Small intestine (tissue), 7 donors: ENCODE data around the gene TMA7. TPM values are rescaled to one million over a fixed set of nuclear protein-coding genes. Genes with fewer than 3 reads are reported as not detected.

Source experiments
- DNase-seq, 2 donors: peaks; one replicate each; pipeline versions ENCODE4 v3.0.0 to v3.0.0-alpha.2; 2013
- FAIRE-seq: peaks from 2 replicates; lab custom pipeline; 2012; peaks lifted over from hg19 to GRCh38; lab: Jason Lieb, UNC
- H3K27ac ChIP-seq, 3 donors: one replicate each; pipeline ENCODE4 v1.5.1; 2013; ENCODE audit warnings: low read length in 2 of 3, mild to moderate bottlenecking in 2 of 3, control low read depth in 1 of 3, inconsistent platforms in 1 of 3, low read depth in 1 of 3, moderate library complexity in 1 of 3
- H3K27me3 ChIP-seq, 3 donors: one replicate each; pipeline ENCODE4 v1.6.1; 2013; ENCODE audit warnings: low read length in 3 of 3, inconsistent platforms in 1 of 3; ENCODE audit not compliant: control insufficient read depth in 3 of 3, insufficient read depth in 3 of 3
- H3K36me3 ChIP-seq, 3 donors: one replicate each; pipeline ENCODE4 v1.6.1; 2013; ENCODE audit warnings: low read length in 3 of 3, inconsistent platforms in 1 of 3, low read depth in 1 of 3, mild to moderate bottlenecking in 1 of 3, moderate library complexity in 1 of 3; ENCODE audit not compliant: control insufficient read depth in 3 of 3, insufficient read depth in 2 of 3
- H3K4me1 ChIP-seq, 3 donors: one replicate each; pipeline ENCODE4 v1.6.1; 2013; ENCODE audit warnings: low read length in 2 of 3, inconsistent platforms in 1 of 3, low read depth in 1 of 3, mild to moderate bottlenecking in 1 of 3, moderate library complexity in 1 of 3; ENCODE audit not compliant: control insufficient read depth in 3 of 3, insufficient read depth in 2 of 3
- H3K4me3 ChIP-seq, 3 donors: one replicate each; pipeline ENCODE4 v1.5.1; 2013; ENCODE audit warnings: low read length in 3 of 3, control low read depth in 1 of 3, inconsistent platforms in 1 of 3, low read depth in 1 of 3, mild to moderate bottlenecking in 1 of 3, moderate library complexity in 1 of 3
- H3K9me3 ChIP-seq, 2 donors: one replicate each; pipeline ENCODE4 v1.6.1; 2013; ENCODE audit warnings: low read depth in 1 of 2, low read length in 1 of 2; ENCODE audit not compliant: control insufficient read depth in 2 of 2, insufficient read depth in 1 of 2
- WGBS, 3 donors: extraction: QIAGEN DNeasy Blood & Tissue Kit; methylation state at CpG; one replicate each; pipeline ENCODE4 v1.1.7; 2013; 5-methylcytosine and 5-hydroxymethylcytosine counted together
- polyA plus RNA-seq, 4 donors: library from polyadenylated mRNA; stranded (reverse) in 3 of 4; unstranded in 1 of 4; fragments of 200-250 nt in 3 of 4; fragments of 120-200 nt in 1 of 4; gene quantifications; one replicate each; pipeline versions ENCODE4 v1.2.1 to v1.2.3, GENCODE V29; 2013
- donor health status: healthy with polysubstance abuse.
- donor health status: control.
- donor health status: control.
- donor health status: Bipolar disorder and iron deficiency.
- donor health status: healthy.

TMA7 gene
- polyA plus RNA-seq, 4 donors = 292 to 744 (median 524) TPM

GRCh38 chr3:48428572-48429316 lies 11.3 kb upstream of the TMA7 start:
- DNase-seq (peak; percentile 85 to 88), FAIRE-seq (no peak)
- WGBS, 3 donors = 2 to 7% (median 3%) methylated on average over 39 to 60 of the region's 60 CpGs
- Histone ChIP-seq H3K9me3 (no peaks in the 10 kb centered on the region), H3K27me3 (no peaks in the 10 kb centered on the region), H3K27ac (peak overlapping the region; percentile 91 to 98 (median 93)), H3K4me1 (peaks cover 2 to 74% (median 10%) of the 10 kb centered on the region in 3 donors), H3K36me3 (peaks cover 0 to 53% (median 2%) of the 10 kb centered on the region in 3 donors), H3K4me3 (peak overlapping the region; percentile 61 to 76 (median 66))

DNA sequence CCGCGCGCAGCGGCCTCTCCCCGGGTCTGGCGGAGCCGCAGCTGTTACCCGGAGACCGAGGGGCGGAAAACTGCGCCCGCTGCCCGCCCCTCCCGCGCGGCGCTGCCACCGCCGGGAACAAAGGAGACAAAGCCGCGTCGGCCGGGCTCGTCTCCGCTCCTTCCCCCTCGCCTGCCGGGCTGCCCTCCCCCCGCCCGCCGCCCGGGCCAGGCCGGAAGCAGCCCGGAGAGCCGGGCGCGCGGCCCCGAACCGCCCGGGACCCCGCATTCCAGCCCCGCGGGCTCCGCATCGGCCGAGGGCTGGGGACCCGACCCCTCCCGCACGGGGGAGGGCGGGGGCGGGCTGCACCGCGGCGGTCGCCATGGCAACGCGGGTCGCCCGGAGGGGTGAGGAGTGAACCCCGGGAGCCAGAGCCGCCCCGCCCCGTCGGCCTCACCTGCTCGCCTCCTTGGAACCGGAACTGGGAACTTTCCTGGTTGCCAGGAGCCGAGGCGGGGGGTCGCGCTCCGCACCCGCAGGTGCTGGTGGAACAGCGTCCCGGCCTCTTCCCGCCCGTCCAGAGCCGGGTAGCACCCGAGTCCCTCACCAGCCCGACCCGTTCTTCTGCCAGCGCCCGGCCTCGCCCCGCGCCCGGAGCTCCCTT lies 10.6 kb upstream of the TMA7 start:
- Histone ChIP-seq H3K27ac (peak overlapping the region; percentile 91 to 98 (median 93)), H3K27me3 (no peaks in the 10 kb centered on the region), H3K4me3 (peak overlapping the region; percentile 66 to 76 (median 74)), H3K4me1 (peaks cover 5 to 79% (median 10%) of the 10 kb centered on the region in 3 donors), H3K36me3 (peaks cover 0 to 46% (median 2%) of the 10 kb centered on the region in 3 donors), H3K9me3 (no peaks in the 10 kb centered on the region)
- FAIRE-seq (no peak), DNase-seq (peak; percentile 73 to 91)
- WGBS, 3 donors = 1% methylated on average over 34 to 86 of the region's 86 CpGs

GRCh38 chr3:48429960-48430707 lies 9.9 kb upstream of the TMA7 start, which contains the start of gene PLXNB1:
Gene PLXNB1 (minus strand): TSS chr3:48430086. CDS start chr3:48424611, 5,475 bp downstream.
- H3K27ac ChIP-seq = peak within 1 kb of the TSS; percentile 91 to 98 (median 93)
- no peak for FAIRE-seq

GRCh38 chr3:48430708-48431101 lies 9.4 kb upstream of the TMA7 start:
- Histone ChIP-seq H3K4me3 (no peak overlapping the region), H3K27me3 (no peaks in the 10 kb centered on the region), H3K36me3 (peaks cover 0 to 44% (median 2%) of the 10 kb centered on the region in 3 donors), H3K9me3 (no peaks in the 10 kb centered on the region), H3K4me1 (peaks cover 6 to 80% (median 9%) of the 10 kb centered on the region in 3 donors), H3K27ac (peak overlapping the region in 2 of 3 donors; percentile 91 to 98)
- 11 to 58% (median 26%) methylated on average over 1 of the region's 1 CpG for WGBS, 3 donors
- DNase-seq = no peak
- no peak for FAIRE-seq

More at GRCh38 chr3:48429960-48430707, 9.9 kb upstream of the TMA7 start, which contains the start of gene PLXNB1:
- peaks cover 0 to 46% (median 2%) of the 10 kb centered on the region in 3 donors for H3K36me3 ChIP-seq
- peak within 1 kb of the TSS; percentile 66 to 76 (median 74) for H3K4me3 ChIP-seq
- no peaks in the 10 kb centered on the region for H3K27me3 ChIP-seq
- DNase-seq = peak; percentile 83 to 97
- peaks cover 6 to 80% (median 10%) of the 10 kb centered on the region in 3 donors for H3K4me1 ChIP-seq
- H3K9me3 ChIP-seq = no peaks in the 10 kb centered on the region
- 8 to 18% (median 18%) methylated on average over 12 to 15 of the region's 15 CpGs for WGBS, 3 donors

GRCh38 chr3:48431224-48432029 lies 8.6 kb upstream of the TMA7 start:
- WGBS, 3 donors = 82 to 90% (median 88%) methylated on average over 8 of the region's 8 CpGs
- Histone ChIP-seq H3K27me3 (no peaks in the 10 kb centered on the region), H3K36me3 (peaks cover 0 to 39% (median 2%) of the 10 kb centered on the region in 3 donors), H3K27ac (peak overlapping the region in 2 of 3 donors; percentile 17 to 98), H3K4me1 (peaks cover 6 to 75% (median 6%) of the 10 kb centered on the region in 3 donors), H3K9me3 (no peaks in the 10 kb centered on the region), H3K4me3 (no peak overlapping the region)
- FAIRE-seq = no peak
- DNase-seq = peak in 1 of 2 donors; percentile 40

DNA sequence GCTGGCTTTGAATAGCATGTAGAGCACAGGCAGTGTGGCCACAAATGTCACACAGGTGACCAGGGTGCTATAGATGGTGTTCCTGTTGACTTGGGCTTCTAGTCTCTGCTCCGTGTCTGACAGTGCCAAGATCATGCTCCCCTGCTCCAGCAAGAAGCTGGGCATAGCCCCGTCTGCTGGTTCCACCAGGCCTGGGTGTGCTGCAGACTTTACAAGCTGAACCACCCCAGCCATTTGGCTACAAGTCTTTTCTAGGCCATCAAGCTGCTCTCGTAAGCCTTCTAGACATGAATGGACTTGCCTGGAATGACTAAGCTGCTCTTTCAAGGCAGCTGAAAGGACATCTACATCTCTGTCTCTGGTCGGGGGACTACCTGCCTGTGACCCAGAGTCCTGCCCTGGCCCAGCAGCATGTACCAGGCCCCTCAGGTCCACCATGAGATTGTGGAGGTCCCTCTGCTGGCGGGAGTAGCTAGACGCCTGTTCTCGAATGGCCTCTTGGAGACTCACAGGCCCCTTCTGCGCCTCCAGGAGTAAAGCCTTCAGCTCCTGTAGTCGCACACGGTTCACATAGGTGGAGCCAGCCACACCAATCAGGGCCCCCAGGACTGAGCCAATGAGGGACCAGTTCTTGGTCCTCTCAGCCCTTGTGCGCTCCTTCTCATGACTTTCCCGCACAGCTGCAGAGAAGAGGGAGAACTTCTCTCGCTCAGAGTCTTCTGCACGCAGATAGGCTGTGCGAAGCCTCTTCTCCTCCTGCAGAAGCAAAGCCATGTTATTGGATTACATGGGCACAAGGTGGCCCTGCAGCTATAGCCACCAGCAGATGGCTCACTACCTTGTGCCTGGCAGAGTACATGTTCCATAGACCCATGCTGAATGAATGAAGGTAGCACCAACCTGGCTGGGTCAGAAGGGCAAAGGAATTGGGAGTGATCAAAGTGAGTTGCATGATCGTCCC lies 7.4 kb upstream of the TMA7 start:
- peak; percentile 46 to 65 for DNase-seq
- no peak for FAIRE-seq
- H3K27me3 ChIP-seq = no peaks in the 10 kb centered on the region
- no peaks in the 10 kb centered on the region for H3K9me3 ChIP-seq
- peaks cover 0 to 34% (median 2%) of the 10 kb centered on the region in 3 donors for H3K36me3 ChIP-seq
- WGBS, 3 donors = 82 to 87% (median 83%) methylated on average over 16 of the region's 16 CpGs
- H3K4me3 ChIP-seq = peak overlapping the region in 1 of 3 donors; percentile 30
- peak overlapping the region; percentile 75 to 91 (median 81) for H3K27ac ChIP-seq
- peaks cover 3 to 62% (median 6%) of the 10 kb centered on the region in 3 donors for H3K4me1 ChIP-seq
